Keratinocyte (primary cell): Measurements from ENCODE around the gene SPIRE1. TPM values are rescaled to one million over a fixed set of nuclear protein-coding genes. Genes with fewer than 3 reads are reported as not detected.
A peak's percentile ranks its signal among the peaks of the same experiment; 100 is the strongest.

ENCODE experiments used
- DNase-seq: peaks from one replicate; pipeline ENCODE4 v3.0.0-alpha.2; 2011; ENCODE audit warnings: low read depth, missing footprints, low spot score
- FAIRE-seq: peaks from 2 replicates; lab custom pipeline; 2011; peaks lifted over from hg19 to GRCh38; lab: Jason Lieb, UNC
- H2AFZ ChIP-seq: 2 replicates; pipeline ENCODE4 v1.6.0; 2012; ENCODE audit warnings: low read length, control low read depth, inconsistent platforms; ENCODE audit not compliant: control insufficient read depth
- H3K27ac ChIP-seq: 2 replicates; pipeline ENCODE4 v1.5.1; 2011; ENCODE audit warnings: low read length; ENCODE audit not compliant: control insufficient read depth, insufficient read depth
- H3K27me3 ChIP-seq: 3 replicates; pipeline ENCODE4 v1.6.0; 2011; ENCODE audit warnings: low read length; ENCODE audit not compliant: control insufficient read depth, insufficient read depth; ENCODE audit errors: extremely low read depth
- H3K36me3 ChIP-seq, 2 experiments: 2 replicates in 1 of 2; 3 replicates in 1 of 2; pipeline ENCODE4 v1.5.1; 2011; ENCODE audit warnings: low read length in 2 of 2, mild to moderate bottlenecking in 1 of 2; ENCODE audit not compliant: control insufficient read depth in 2 of 2, insufficient read depth in 2 of 2; ENCODE audit errors: extremely low read depth in 1 of 2
- H3K4me1 ChIP-seq: 3 replicates; pipeline ENCODE4 v1.5.1; 2011; ENCODE audit warnings: low read length; ENCODE audit not compliant: control insufficient read depth, insufficient read depth; ENCODE audit errors: extremely low read depth
- H3K4me2 ChIP-seq: 3 replicates; pipeline ENCODE4 v1.6.0; 2011; ENCODE audit warnings: low read depth, low read length; ENCODE audit not compliant: control insufficient read depth, insufficient read depth; ENCODE audit errors: extremely low read depth
- H3K4me3 ChIP-seq, 3 experiments: fragments of 200-600 bp in 1 of 3; sonication (generic) in 1 of 3; 2 replicates in 2 of 3; 3 replicates in 1 of 3; pipeline ENCODE4 v1.5.1; 2011 to 2016; ENCODE audit warnings: low read length in 3 of 3, mild to moderate bottlenecking in 3 of 3, control low read depth in 2 of 3, inconsistent platforms in 1 of 3, low read depth in 1 of 3, mixed read lengths in 1 of 3, mixed run types in 1 of 3, moderate library complexity in 1 of 3; ENCODE audit not compliant: control insufficient read depth in 2 of 3, insufficient read depth in 2 of 3; ENCODE audit errors: extremely low read depth in 1 of 3
- H3K79me2 ChIP-seq: 2 replicates; pipeline ENCODE4 v1.6.0; 2012; ENCODE audit warnings: low read length; ENCODE audit not compliant: control insufficient read depth, insufficient read depth
- H3K9ac ChIP-seq: 3 replicates; pipeline ENCODE4 v1.6.0; 2011; ENCODE audit warnings: low read length; ENCODE audit not compliant: control insufficient read depth, insufficient read depth; ENCODE audit errors: extremely low read depth
- H3K9me1 ChIP-seq: 3 replicates; pipeline ENCODE4 v1.6.0; 2011; ENCODE audit warnings: low read length; ENCODE audit not compliant: control insufficient read depth, insufficient read depth; ENCODE audit errors: extremely low read depth
- H3K9me3 ChIP-seq: 2 replicates; pipeline ENCODE4 v1.5.1; 2012; ENCODE audit warnings: low read depth, low read length; ENCODE audit not compliant: control insufficient read depth
- H4K20me1 ChIP-seq: 3 replicates; pipeline ENCODE4 v1.6.0; 2011; ENCODE audit warnings: low read length; ENCODE audit not compliant: control insufficient read depth, insufficient read depth; ENCODE audit errors: extremely low read depth
- EZH2 ChIP-seq: IDR thresholded peaks from one replicate; pipeline ENCODE4 v1.6.1; 2012; ENCODE audit warnings: inconsistent platforms, mild to moderate bottlenecking, low read length, moderate library complexity
- dilution Hi-C: fragments of 300-500 bp; cut with MboI; formaldehyde crosslinking; loops from one replicate; pipeline ENCODE4 v1.7.0; 2020; ENCODE audit warnings: low sequenced_read_pairs; ENCODE audit not compliant: extremely low pct_ligation_motif_present
- polyA plus RNA-seq, 5 experiments: library from polyadenylated mRNA; depleted of rRNA in 3 of 5; stranded (reverse) in 3 of 5; stranded (forward) in 1 of 5; unstranded in 1 of 5; fragments of >200 nt; gene quantifications; 1 replicate in 1 of 5; 2 replicates in 3 of 5; 3 replicates in 1 of 5; pipeline versions ENCODE4 v1.2.1 to v1.2.3, GENCODE V29; 2011 to 2012; ENCODE audit warnings: missing spikeins in 2 of 5, low read depth in 1 of 5, low replicate concordance in 1 of 5
- TF ChIP-seq, protein P1 (sequence below), 3 experiments: IDR thresholded peaks in 1 of 3; conservative IDR thresholded peaks in 1 of 3; optimal IDR thresholded peaks in 1 of 3; 2 replicates in 2 of 3; 3 replicates in 1 of 3; pipeline versions ENCODE3 to v1.5.1; 2011; ENCODE audit warnings: low read length in 3 of 3, mild to moderate bottlenecking in 3 of 3, moderate library complexity in 2 of 3, control low read depth in 1 of 3, inconsistent platforms in 1 of 3; ENCODE audit not compliant: insufficient read depth in 2 of 3; ENCODE audit errors: extremely low read depth in 1 of 3

Gene SPIRE1
- polyA plus RNA-seq, 1 donor (not counting 4 experiments of a cell fraction or from before 2014, with no cell fraction given): 20.6 TPM

DNA sequence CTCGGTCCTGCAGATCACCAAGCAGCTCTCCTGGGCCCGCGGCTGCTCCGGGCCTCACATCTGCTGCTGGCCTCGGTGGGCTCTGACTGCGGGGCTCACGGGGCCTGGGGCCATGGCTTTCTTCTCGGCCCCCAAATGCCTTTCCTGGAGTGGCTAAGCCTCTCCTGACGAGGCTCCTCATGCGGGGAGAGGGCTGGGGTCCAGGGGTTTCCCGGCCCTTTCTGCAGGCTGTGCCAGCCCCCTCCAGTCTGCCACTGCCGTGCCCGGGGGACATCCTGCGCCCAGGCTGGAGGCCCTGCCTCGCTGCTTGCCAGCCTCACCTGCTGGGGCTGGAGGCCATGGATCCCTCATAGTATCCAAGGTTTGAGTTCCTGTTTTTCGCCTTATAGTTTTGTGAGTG, 226.3 kb downstream of the SPIRE1 start:
- no peak for DNase-seq
- Histone ChIP-seq H3K9ac (no peak overlapping the region), H4K20me1 (no peaks in the 10 kb centered on the region), H2AFZ (no peak overlapping the region), H3K27me3 (no peaks in the 10 kb centered on the region), H3K9me3 (no peaks in the 10 kb centered on the region), H3K79me2 (no peaks in the 10 kb centered on the region), H3K4me1 (peaks cover under 1% of the 10 kb centered on the region), H3K9me1 (no peaks in the 10 kb centered on the region), H3K27ac (no peak overlapping the region), H3K36me3 (peaks cover 5 to 11% of the 10 kb centered on the region in 2 experiments), H3K4me3 (no peak overlapping the region), H3K4me2 (no peak overlapping the region)
- dilution Hi-C loops: no loop called here
- TF ChIP-seq, protein P1, sequence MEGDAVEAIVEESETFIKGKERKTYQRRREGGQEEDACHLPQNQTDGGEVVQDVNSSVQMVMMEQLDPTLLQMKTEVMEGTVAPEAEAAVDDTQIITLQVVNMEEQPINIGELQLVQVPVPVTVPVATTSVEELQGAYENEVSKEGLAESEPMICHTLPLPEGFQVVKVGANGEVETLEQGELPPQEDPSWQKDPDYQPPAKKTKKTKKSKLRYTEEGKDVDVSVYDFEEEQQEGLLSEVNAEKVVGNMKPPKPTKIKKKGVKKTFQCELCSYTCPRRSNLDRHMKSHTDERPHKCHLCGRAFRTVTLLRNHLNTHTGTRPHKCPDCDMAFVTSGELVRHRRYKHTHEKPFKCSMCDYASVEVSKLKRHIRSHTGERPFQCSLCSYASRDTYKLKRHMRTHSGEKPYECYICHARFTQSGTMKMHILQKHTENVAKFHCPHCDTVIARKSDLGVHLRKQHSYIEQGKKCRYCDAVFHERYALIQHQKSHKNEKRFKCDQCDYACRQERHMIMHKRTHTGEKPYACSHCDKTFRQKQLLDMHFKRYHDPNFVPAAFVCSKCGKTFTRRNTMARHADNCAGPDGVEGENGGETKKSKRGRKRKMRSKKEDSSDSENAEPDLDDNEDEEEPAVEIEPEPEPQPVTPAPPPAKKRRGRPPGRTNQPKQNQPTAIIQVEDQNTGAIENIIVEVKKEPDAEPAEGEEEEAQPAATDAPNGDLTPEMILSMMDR (optimal IDR thresholded peaks at IDR 0.05 in 1 of 3, IDR thresholded peaks at IDR 0.05 in 1 of 3, conservative IDR thresholded peaks at IDR 0.05 in 1 of 3; ENCODE audit: extremely low read depth in 1 of 3, insufficient read depth in 2 of 3, low read length in 3 of 3): no peak
- no peak for TF ChIP-seq EZH2
- no peak for FAIRE-seq

DNA sequence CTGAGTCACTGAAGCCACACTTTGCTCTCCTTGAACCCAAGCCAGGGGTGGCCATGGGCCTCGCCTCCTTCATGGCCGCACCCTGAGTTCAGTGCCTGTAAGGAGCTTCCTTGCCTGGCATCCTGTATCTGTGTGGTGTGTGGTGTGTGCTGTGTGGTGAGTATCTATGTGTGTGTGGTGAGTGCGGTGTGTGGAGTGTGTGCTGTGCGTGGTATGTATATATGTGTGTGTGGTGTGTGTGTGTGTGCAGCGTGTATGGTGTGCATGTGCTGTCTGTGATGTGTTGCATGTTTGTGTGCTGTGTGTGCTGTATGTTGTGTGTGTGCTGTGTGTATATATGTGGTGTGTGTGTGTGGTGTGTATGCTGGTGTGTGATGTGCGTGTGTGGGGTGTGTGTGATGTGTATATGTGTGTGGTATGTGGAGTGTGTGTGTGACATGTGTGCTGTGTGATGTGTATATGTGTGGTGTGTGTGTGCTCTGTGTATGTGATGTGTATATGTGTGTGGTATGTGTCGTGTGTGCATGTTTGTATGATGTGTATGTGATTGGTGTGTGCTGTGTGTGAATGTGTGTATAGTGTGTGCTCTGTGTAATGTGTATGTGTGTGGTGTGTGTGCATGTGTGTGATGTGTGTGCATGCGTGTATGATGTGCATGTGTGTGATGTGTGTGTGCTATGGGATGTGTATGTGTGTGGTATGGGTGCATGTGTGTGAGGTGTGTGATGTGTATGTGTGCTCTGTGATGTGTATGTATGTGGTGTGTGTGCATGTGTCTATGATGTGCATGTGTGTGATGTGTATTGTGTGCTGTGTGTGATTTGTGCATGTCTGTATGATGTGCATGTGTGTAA, 227.5 kb downstream of the SPIRE1 start:
- H3K4me1 ChIP-seq: peaks cover 2% of the 10 kb centered on the region
- FAIRE-seq (peak; percentile 53), DNase-seq (no peak)
- TF ChIP-seq EZH2: no peak
- TF ChIP-seq, protein P1 (optimal IDR thresholded peaks at IDR 0.05 in 1 of 3, IDR thresholded peaks at IDR 0.05 in 1 of 3, conservative IDR thresholded peaks at IDR 0.05 in 1 of 3; ENCODE audit: extremely low read depth in 1 of 3, insufficient read depth in 2 of 3, low read length in 3 of 3): no peak
- H4K20me1 ChIP-seq: no peaks in the 10 kb centered on the region
- H2AFZ ChIP-seq: no peak overlapping the region
- dilution Hi-C loops: no loop called here
- H3K27me3 ChIP-seq: no peaks in the 10 kb centered on the region
- no peaks in the 10 kb centered on the region for H3K9me1 ChIP-seq
- peaks cover 5 to 11% of the 10 kb centered on the region in 2 experiments for H3K36me3 ChIP-seq
- no peaks in the 10 kb centered on the region for H3K79me2 ChIP-seq
- H3K9ac ChIP-seq: no peak overlapping the region
- no peak overlapping the region for H3K4me2 ChIP-seq
- H3K27ac ChIP-seq: no peak overlapping the region
- no peaks in the 10 kb centered on the region for H3K9me3 ChIP-seq
- H3K4me3 ChIP-seq: no peak overlapping the region
